B cell (primary cell): ENCODE measurements around the gene ADI1. TPM values are rescaled to one million over a fixed set of nuclear protein-coding genes. Genes with fewer than 3 reads are reported as not detected.

Experiments used
- ATAC-seq: fragments of 200-7000 bp; cut with Tn5 transposase; one replicate; pipeline ENCODE4 v1.10.0; 2021; ENCODE audit warnings: low read depth, mild to moderate bottlenecking, moderate number of reproducible peaks, moderate library complexity
- CTCF ChIA-PET: fragments of 350-600 bp; sonication (Branson Sonifier 250); formaldehyde crosslinking; loops from one replicate; lab custom pipeline; 2021; ENCODE audit warnings: antibody characterized with exemption, inconsistent platforms; lab: Charles Lee
- POLR2A ChIA-PET: fragments of 350-600 bp; sonication (Branson Sonifier 250); formaldehyde crosslinking; loops from one replicate; lab custom pipeline; 2021; ENCODE audit warnings: antibody characterized with exemption; lab: Charles Lee
- DNase-seq: peaks from one replicate; pipeline ENCODE4 v3.0.0; 2013
- H2AFZ ChIP-seq: 2 replicates; pipeline ENCODE4 v1.6.1; 2012; ENCODE audit warnings: mild to moderate bottlenecking, low read depth, low read length; ENCODE audit not compliant: insufficient read depth, poor library complexity, severe bottlenecking
- H3K27ac ChIP-seq, 2 donors: 1 replicate in 1 of 2; 2 replicates in 1 of 2; pipeline ENCODE4 v1.5.1; 2012 to 2013; ENCODE audit warnings: low read length in 2 of 2, mild to moderate bottlenecking in 2 of 2, moderate library complexity in 1 of 2
- H3K27me3 ChIP-seq, 4 experiments: fragments of 200-600 bp in 1 of 4; sonication (generic) in 1 of 4; replicated peaks in 1 of 4; 1 replicate in 2 of 4; 2 replicates in 2 of 4; pipeline versions ENCODE4 v1.6.1 to v1.7.0; 2013 to 2016; ENCODE audit warnings: low read length in 3 of 4, mild to moderate bottlenecking in 2 of 4, mixed read lengths in 1 of 4, moderate library complexity in 1 of 4; ENCODE audit not compliant: insufficient read depth in 4 of 4, control insufficient read depth in 3 of 4; ENCODE audit errors: control extremely low read depth in 1 of 4
- H3K36me3 ChIP-seq, 2 experiments: replicated peaks in 1 of 2; 1 replicate in 1 of 2; 2 replicates in 1 of 2; pipeline versions ENCODE4 v1.6.1 to v1.7.1; 2013; ENCODE audit warnings: low read length in 1 of 2; ENCODE audit not compliant: insufficient read depth in 2 of 2, control insufficient read depth in 1 of 2; ENCODE audit errors: control extremely low read depth in 1 of 2, extremely low read depth in 1 of 2
- H3K4me1 ChIP-seq, 2 donors: fragments of 200-600 bp in 1 of 2; sonication (generic) in 1 of 2; 1 replicate in 1 of 2; 2 replicates in 1 of 2; pipeline versions ENCODE4 v1.5.1 to v1.6.1; 2013 to 2017; ENCODE audit warnings: low read length in 2 of 2; ENCODE audit not compliant: control insufficient read depth in 2 of 2, insufficient read depth in 2 of 2
- H3K4me2 ChIP-seq: replicated peaks from 2 replicates; pipeline ENCODE3; 2012; ENCODE audit warnings: mild to moderate bottlenecking, low read depth, low read length; ENCODE audit not compliant: poor library complexity, severe bottlenecking
- H3K4me3 ChIP-seq, 5 experiments: fragments of 200-600 bp in 1 of 5; sonication (generic) in 1 of 5; 1 replicate in 3 of 5; 2 replicates in 2 of 5; pipeline versions ENCODE4 v1.5.1 to v1.7.0; 2011 to 2016; ENCODE audit warnings: low read length in 4 of 5, mild to moderate bottlenecking in 4 of 5, low read depth in 2 of 5, control low read depth in 1 of 5, moderate library complexity in 1 of 5; ENCODE audit not compliant: insufficient read depth in 1 of 5; ENCODE audit errors: control extremely low read depth in 1 of 5, extremely low read depth in 1 of 5
- H3K79me2 ChIP-seq: fragments of 200-600 bp; sonication (generic); one replicate; pipeline ENCODE4 v1.6.0; 2016; ENCODE audit warnings: low read length; ENCODE audit not compliant: control insufficient read depth, insufficient read depth
- H3K9ac ChIP-seq: fragments of 200-600 bp; sonication (generic); 2 replicates; pipeline ENCODE4 v1.6.1; 2017; ENCODE audit warnings: mild to moderate bottlenecking, low read length, moderate library complexity
- H3K9me3 ChIP-seq, 3 donors: one replicate each; pipeline versions ENCODE4 v1.6.1 to v1.7.1; 2013; ENCODE audit warnings: low read length in 2 of 3; ENCODE audit not compliant: control insufficient read depth in 2 of 3, insufficient read depth in 1 of 3; ENCODE audit errors: control extremely low read depth in 1 of 3
- H4K20me1 ChIP-seq: 2 replicates; pipeline ENCODE4 v1.6.0; 2012; ENCODE audit warnings: mild to moderate bottlenecking, low read length; ENCODE audit not compliant: insufficient read depth, control insufficient read depth, poor library complexity, severe bottlenecking
- H3K27ac Mint-ChIP-seq: one replicate; pipeline ENCODE4 v1.8.0; 2021; ENCODE audit warnings: mixed read lengths
- H3K27me3 Mint-ChIP-seq: one replicate; pipeline ENCODE4 v1.8.0; 2021; ENCODE audit warnings: mixed read lengths
- H3K4me1 Mint-ChIP-seq: one replicate; pipeline ENCODE4 v1.8.0; 2021; ENCODE audit warnings: mixed read lengths
- H3K4me3 Mint-ChIP-seq: one replicate; pipeline ENCODE4 v1.8.0; 2021; ENCODE audit warnings: mixed read lengths
- H3K9me3 Mint-ChIP-seq: one replicate; pipeline ENCODE4 v1.8.0; 2022; ENCODE audit warnings: mixed read lengths; ENCODE audit not compliant: insufficient read depth
- CTCF ChIP-seq: fragments of 200-600 bp; IDR thresholded peaks from one replicate; pipeline ENCODE4 v1.8.0; 2022; ENCODE audit warnings: antibody characterized with exemption, mild to moderate bottlenecking
- EZH2 ChIP-seq: IDR thresholded peaks from 2 replicates; pipeline ENCODE4 v1.6.1; 2012; ENCODE audit warnings: borderline replicate concordance, low read depth, mild to moderate bottlenecking, moderate library complexity, low read length; ENCODE audit not compliant: insufficient read depth, poor library complexity, severe bottlenecking
- WGBS: methylation state at CpG from one replicate; pipeline ENCODE4 v1.1.5; 2013; ENCODE audit warnings: missing lambda C conversion rate; ENCODE audit not compliant: insufficient coverage; 5-methylcytosine and 5-hydroxymethylcytosine counted together
- intact Hi-C: fragments of 100-400 bp; cut with micrococcal nuclease; formaldehyde crosslinking; loops from one replicate; pipeline ENCODE4 v1.10.0; 2022
- polyA plus RNA-seq: library from polyadenylated mRNA; depleted of rRNA; stranded (reverse); fragments of >200 nt; gene quantifications from 2 replicates; pipeline ENCODE4 v1.2.3, GENCODE V29; 2012
- total RNA-seq, 2 donors: library from RNA; stranded (reverse); fragments of 120-200 nt in 1 of 2; gene quantifications; 1 replicate in 1 of 2; 2 replicates in 1 of 2; pipeline versions ENCODE4 v1.2.3 to v1.2.4, GENCODE V29; 2013 to 2022

ADI1 gene
- total and polyA plus RNA-seq, 2 donors (not counting 1 experiment from before 2014, with no cell fraction given) = 15.2 to 23.1 TPM

- no peak for TF ChIP-seq CTCF
- no peak for TF ChIP-seq EZH2
- H3K27me3 ChIP-seq = no peaks in the 10 kb centered on the region
- H3K27ac ChIP-seq = no peak overlapping the region
- no peaks in the 10 kb centered on the region for H3K79me2 ChIP-seq
- peaks cover 0 to 15% (median 0%) of the 10 kb centered on the region in 3 donors for H3K9me3 ChIP-seq
- ChIA-PET CTCF (no interaction called here), POLR2A (no interaction called here)
- H3K4me2 ChIP-seq = no peak overlapping the region
- H3K4me1 Mint-ChIP-seq = no peaks in the 10 kb centered on the region
- no peak overlapping the region for H3K4me3 Mint-ChIP-seq
- no peaks in the 10 kb centered on the region for H4K20me1 ChIP-seq
- intact Hi-C loops = no loop called here
- ATAC-seq (no peak), DNase-seq (no peak)
- H3K9me3 Mint-ChIP-seq = no peaks in the 10 kb centered on the region
- H3K27ac Mint-ChIP-seq = no peak overlapping the region
- WGBS = 86% methylated on average over 22 of the region's 27 CpGs
- no peaks in the 10 kb centered on the region for H3K4me1 ChIP-seq
- H3K27me3 Mint-ChIP-seq = no peaks in the 10 kb centered on the region
- H3K9ac ChIP-seq = no peak overlapping the region
- no peaks in the 10 kb centered on the region for H3K36me3 ChIP-seq
- no peak overlapping the region for H3K4me3 ChIP-seq
- H2AFZ ChIP-seq = no peak overlapping the region
These were observed 30.2 kb downstream of the ADI1 start for GRCh38 chr2:3488855-3489763.

GRCh38 chr2:3488061-3488531 lies 31.2 kb downstream of the ADI1 start:
- no peaks in the 10 kb centered on the region for H4K20me1 ChIP-seq
- no peak overlapping the region for H3K4me2 ChIP-seq
- no peak overlapping the region for H3K4me3 ChIP-seq
- Mint-ChIP-seq H3K4me3 (no peak overlapping the region), H3K4me1 (no peaks in the 10 kb centered on the region), H3K27ac (no peak overlapping the region), H3K9me3 (no peaks in the 10 kb centered on the region), H3K27me3 (no peaks in the 10 kb centered on the region)
- no peak for ATAC-seq
- intact Hi-C loops = no loop called here
- no peaks in the 10 kb centered on the region for H3K79me2 ChIP-seq
- no peaks in the 10 kb centered on the region for H3K27me3 ChIP-seq
- no peak for DNase-seq
- ChIA-PET POLR2A (no interaction called here), CTCF (no interaction called here)
- 89% methylated on average over 4 of the region's 6 CpGs for WGBS
- no peak overlapping the region for H3K9ac ChIP-seq
- no peaks in the 10 kb centered on the region for H3K4me1 ChIP-seq
- TF ChIP-seq EZH2 (no peak), CTCF (no peak)
- no peak overlapping the region for H2AFZ ChIP-seq
- H3K9me3 ChIP-seq = peaks cover 0 to 15% (median 0%) of the 10 kb centered on the region in 3 donors
- peaks cover 0 to under 1% of the 10 kb centered on the region in 2 experiments for H3K36me3 ChIP-seq
- no peak overlapping the region for H3K27ac ChIP-seq
